NCI-H2196 treated with DMSO at 0.1 percent for 48 hours (cell line): ENCODE measurements around the gene PHF2.

Source experiments
- DNase-seq: peaks from one replicate; lab custom pipeline; 2025; ENCODE audit not compliant: unreplicated experiment; lab: John Stamatoyannopoulos, UW

The PHF2 gene

GRCh38 chr9:93649610-93650261 lies 73.4 kb downstream of the PHF2 start:
- no peak for DNase-seq

GRCh38 chr9:93650448-93650847 lies 74.1 kb downstream of the PHF2 start:
- no peak for DNase-seq

- no peak for DNase-seq
These were observed 75.2 kb downstream of the PHF2 start for GRCh38 chr9:93651521-93651950.

- DNase-seq: no peak
These were observed 76.5 kb downstream of the PHF2 start for GRCh38 chr9:93652604-93653592.

GRCh38 chr9:93653760-93654159 lies 77.4 kb downstream of the PHF2 start:
- DNase-seq: no peak

- DNase-seq: no peak
These were observed 78.1 kb downstream of the PHF2 start for GRCh38 chr9:93654351-93654961.

GRCh38 chr9:93655621-93656425 lies 79.4 kb downstream of the PHF2 start:
- DNase-seq: no peak

GRCh38 chr9:93656426-93657239 lies 80.2 kb downstream of the PHF2 start:
- DNase-seq: no peak

- no peak for DNase-seq
These were observed 81.1 kb downstream of the PHF2 start for GRCh38 chr9:93657331-93658111.

GRCh38 chr9:93658184-93658925 lies 82.0 kb downstream of the PHF2 start:
- no peak for DNase-seq

- no peak for DNase-seq
These were observed 82.9 kb downstream of the PHF2 start for GRCh38 chr9:93659044-93659836.

GRCh38 chr9:93659837-93660177 lies 83.4 kb downstream of the PHF2 start:
- DNase-seq: no peak

- DNase-seq: no peak
These were observed 84.1 kb downstream of the PHF2 start for GRCh38 chr9:93660352-93661046.

- DNase-seq: no peak
These were observed 85.2 kb downstream of the PHF2 start for GRCh38 chr9:93661591-93661990.

- no peak for DNase-seq
These were observed 85.7 kb downstream of the PHF2 start for GRCh38 chr9:93662016-93662638.

- DNase-seq: no peak
These were observed 86.7 kb downstream of the PHF2 start for GRCh38 chr9:93662952-93663572.
